H4 (cell line): Measurements from ENCODE around the gene KDM5B. TPM values are rescaled to one million over a fixed set of nuclear protein-coding genes. Genes with fewer than 3 reads are reported as not detected.
"Not testable (repeated sequence)": the region's sequence is repeated elsewhere in the genome, so short reads cannot be mapped to it uniquely, and the experiment has no call there.

Experiments used
- DNase-seq: peaks from one replicate; pipeline ENCODE4 v3.0.0-alpha.2; 2015; ENCODE audit warnings: low spot score
- total RNA-seq: library from RNA; depleted of rRNA; stranded (reverse); fragments of >200 nt; shearing (Covaris generic); gene quantifications from 2 replicates; pipeline ENCODE4 v1.2.3, GENCODE V29; 2014

Gene KDM5B
- total RNA-seq, 1 experiment from 2014 or later = 38.1 TPM

GRCh38 chr1:202791077-202791747, 17.0 kb downstream of the KDM5B start:
- no peak for DNase-seq

GRCh38 chr1:202788800-202789199, 19.4 kb downstream of the KDM5B start:
- DNase-seq = no peak

GRCh38 chr1:202786804-202787203, 21.4 kb downstream of the KDM5B start:
- DNase-seq = no peak

- DNase-seq = no peak
These were observed 27.0 kb downstream of the KDM5B start for GRCh38 chr1:202781180-202781579.

- no peak for DNase-seq
These were observed 38.1 kb downstream of the KDM5B start for GRCh38 chr1:202770135-202770534.

- no peak for DNase-seq
These were observed 42.5 kb downstream of the KDM5B start for GRCh38 chr1:202765721-202766120.

GRCh38 chr1:202762019-202762418, 46.2 kb downstream of the KDM5B start:
- no peak for DNase-seq

- no peak for DNase-seq
These were observed 47.6 kb downstream of the KDM5B start for GRCh38 chr1:202760589-202760988.

GRCh38 chr1:202756391-202756790, 51.8 kb downstream of the KDM5B start:
- no peak for DNase-seq

GRCh38 chr1:202754293-202754692, 53.9 kb downstream of the KDM5B start:
- no peak for DNase-seq

GRCh38 chr1:202752774-202753173, 55.4 kb downstream of the KDM5B start:
- no peak for DNase-seq

- no peak for DNase-seq
These were observed 57.5 kb downstream of the KDM5B start for GRCh38 chr1:202750761-202751160.

GRCh38 chr1:202750024-202750423, 58.2 kb downstream of the KDM5B start:
- no peak for DNase-seq

- DNase-seq = no peak
These were observed 62.8 kb downstream of the KDM5B start for GRCh38 chr1:202745323-202745888.

GRCh38 chr1:202744770-202745169, 63.5 kb downstream of the KDM5B start:
- not testable (repeated sequence) for DNase-seq

GRCh38 chr1:202742496-202742895, 65.7 kb downstream of the KDM5B start:
- no peak for DNase-seq

- DNase-seq = no peak
These were observed 75.0 kb downstream of the KDM5B start for GRCh38 chr1:202733251-202733650.

- no peak for DNase-seq
These were observed 79.3 kb downstream of the KDM5B start for GRCh38 chr1:202728951-202729350.

GRCh38 chr1:202725526-202725925, 82.7 kb downstream of the KDM5B start:
- DNase-seq = no peak

GRCh38 chr1:202723708-202724107, 84.5 kb downstream of the KDM5B start:
- DNase-seq = no peak

- DNase-seq = not testable (repeated sequence)
These were observed 85.2 kb downstream of the KDM5B start for GRCh38 chr1:202723046-202723445.

- no peak for DNase-seq
These were observed 91.6 kb downstream of the KDM5B start for GRCh38 chr1:202716654-202717053.

GRCh38 chr1:202714202-202714601, 94.0 kb downstream of the KDM5B start:
- DNase-seq = not testable (repeated sequence)

GRCh38 chr1:202713110-202713509, 95.1 kb downstream of the KDM5B start:
- no peak for DNase-seq
